Ascending aorta (tissue), 2 donors: Measurements from ENCODE around the gene MSLN. TPM values are rescaled to one million over a fixed set of nuclear protein-coding genes. Genes with fewer than 3 reads are reported as not detected.
A peak's percentile ranks its signal among the peaks of the same experiment; 100 is the strongest.

Experiments used
- DNase-seq, 2 donors: peaks; one replicate each; pipeline ENCODE4 v3.0.0-alpha.2; 2019; ENCODE audit warnings: low spot score in 2 of 2
- H3K27ac ChIP-seq, 2 donors: fragments of 200-600 bp; sonication (generic); one replicate each; pipeline ENCODE4 v1.5.1; 2016 to 2017; ENCODE audit warnings: mild to moderate bottlenecking in 1 of 2
- H3K27me3 ChIP-seq: fragments of 200-600 bp; sonication (generic); one replicate; pipeline ENCODE4 v1.5.1; 2017
- H3K36me3 ChIP-seq, 2 donors: fragments of 200-600 bp; sonication (generic); one replicate each; pipeline ENCODE4 v1.5.1; 2016
- H3K4me1 ChIP-seq, 2 donors: fragments of 200-600 bp; sonication (generic); one replicate each; pipeline ENCODE4 v1.5.1; 2016 to 2017; ENCODE audit warnings: mild to moderate bottlenecking in 1 of 2
- H3K4me3 ChIP-seq, 2 donors: fragments of 200-600 bp; sonication (generic); one replicate each; pipeline ENCODE4 v1.5.1; 2016 to 2017; ENCODE audit warnings: mild to moderate bottlenecking in 1 of 2
- H3K9me3 ChIP-seq, 2 donors: fragments of 200-600 bp; sonication (generic); one replicate each; pipeline ENCODE4 v1.5.1; 2016
- intact Hi-C: fragments of 100-400 bp; cut with DNase I; formaldehyde crosslinking; loops from one replicate; pipeline ENCODE4 v1.15.1; 2023
- total RNA-seq: library from RNA; depleted of rRNA; stranded (reverse); fragments of >200 nt; gene quantifications from one replicate; pipeline ENCODE4 v1.1.0, GENCODE V29; 2016
- TF ChIP-seq, protein P1 (sequence below), 3 experiments: fragments of 200-600 bp in 2 of 3; fragments of 450-650 bp in 1 of 3; sonication (generic) in 2 of 3; IDR thresholded peaks; one replicate each; pipeline ENCODE4 v1.5.1; 2016 to 2019; ENCODE audit warnings: antibody characterized with exemption in 3 of 3, mild to moderate bottlenecking in 1 of 3, moderate library complexity in 1 of 3

Gene MSLN
- total RNA-seq, 1 donor from 2014 or later: 1.7 TPM

DNA sequence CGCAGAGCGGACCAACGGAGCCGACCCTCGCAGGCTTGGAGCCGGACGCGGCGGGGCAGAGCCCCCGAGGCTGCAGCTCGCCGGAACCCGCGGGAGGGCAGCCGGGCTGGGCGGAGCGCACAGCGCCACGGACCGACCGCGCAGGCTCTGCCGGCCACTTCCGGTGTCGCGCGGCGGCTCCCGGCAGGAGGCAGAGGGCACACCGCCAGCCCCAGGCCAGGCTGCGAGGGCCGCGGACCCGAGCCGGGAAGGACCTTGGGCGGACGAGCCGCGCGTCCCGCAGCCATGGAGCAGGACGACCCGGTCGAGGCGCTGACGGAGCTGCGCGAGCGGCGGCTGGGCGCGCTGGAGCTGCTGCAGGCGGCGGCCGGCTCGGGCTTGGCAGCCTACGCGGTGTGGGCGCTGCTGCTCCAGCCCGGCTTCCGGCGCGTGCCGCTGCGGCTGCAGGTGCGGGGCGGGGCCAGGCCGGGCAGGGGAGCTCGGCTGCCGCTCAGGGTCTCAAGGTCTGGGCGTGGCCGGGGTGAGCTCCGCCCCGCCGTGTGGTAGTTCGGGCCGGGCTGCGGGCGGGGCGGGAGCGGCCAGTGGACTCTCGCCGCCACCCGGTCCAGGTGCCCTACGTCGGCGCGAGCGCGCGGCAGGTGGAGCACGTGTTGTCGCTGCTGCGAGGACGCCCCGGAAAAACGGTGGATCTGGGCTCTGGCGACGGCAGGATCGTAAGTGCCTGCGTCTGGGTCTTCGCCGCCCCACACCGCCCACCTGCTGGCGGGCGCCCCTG lies 39.4 kb upstream of the MSLN start, which contains the start of gene ANTKMT:
ANTKMT (plus strand) TSS at position 157 of the 775 bp plus-strand sequence; CDS start at position 286, 129 bp downstream.
- no peaks in the 10 kb centered on the region for H3K9me3 ChIP-seq
- intact Hi-C loops: no loop called here
- H3K36me3 ChIP-seq: no peaks in the 10 kb centered on the region
- H3K27me3 ChIP-seq: no peaks in the 10 kb centered on the region
- peak in 1 of 2 donors; percentile 82 for DNase-seq
- peak within 1 kb of the TSS; percentile 74 to 96 for H3K4me3 ChIP-seq
- H3K27ac ChIP-seq: peak within 1 kb of the TSS; percentile 74 to 80
- TF ChIP-seq, protein P1, sequence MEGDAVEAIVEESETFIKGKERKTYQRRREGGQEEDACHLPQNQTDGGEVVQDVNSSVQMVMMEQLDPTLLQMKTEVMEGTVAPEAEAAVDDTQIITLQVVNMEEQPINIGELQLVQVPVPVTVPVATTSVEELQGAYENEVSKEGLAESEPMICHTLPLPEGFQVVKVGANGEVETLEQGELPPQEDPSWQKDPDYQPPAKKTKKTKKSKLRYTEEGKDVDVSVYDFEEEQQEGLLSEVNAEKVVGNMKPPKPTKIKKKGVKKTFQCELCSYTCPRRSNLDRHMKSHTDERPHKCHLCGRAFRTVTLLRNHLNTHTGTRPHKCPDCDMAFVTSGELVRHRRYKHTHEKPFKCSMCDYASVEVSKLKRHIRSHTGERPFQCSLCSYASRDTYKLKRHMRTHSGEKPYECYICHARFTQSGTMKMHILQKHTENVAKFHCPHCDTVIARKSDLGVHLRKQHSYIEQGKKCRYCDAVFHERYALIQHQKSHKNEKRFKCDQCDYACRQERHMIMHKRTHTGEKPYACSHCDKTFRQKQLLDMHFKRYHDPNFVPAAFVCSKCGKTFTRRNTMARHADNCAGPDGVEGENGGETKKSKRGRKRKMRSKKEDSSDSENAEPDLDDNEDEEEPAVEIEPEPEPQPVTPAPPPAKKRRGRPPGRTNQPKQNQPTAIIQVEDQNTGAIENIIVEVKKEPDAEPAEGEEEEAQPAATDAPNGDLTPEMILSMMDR (IDR thresholded peaks at IDR 0.05): no peak
- H3K4me1 ChIP-seq: peaks cover 8 to 14% of the 10 kb centered on the region in 2 donors

DNA sequence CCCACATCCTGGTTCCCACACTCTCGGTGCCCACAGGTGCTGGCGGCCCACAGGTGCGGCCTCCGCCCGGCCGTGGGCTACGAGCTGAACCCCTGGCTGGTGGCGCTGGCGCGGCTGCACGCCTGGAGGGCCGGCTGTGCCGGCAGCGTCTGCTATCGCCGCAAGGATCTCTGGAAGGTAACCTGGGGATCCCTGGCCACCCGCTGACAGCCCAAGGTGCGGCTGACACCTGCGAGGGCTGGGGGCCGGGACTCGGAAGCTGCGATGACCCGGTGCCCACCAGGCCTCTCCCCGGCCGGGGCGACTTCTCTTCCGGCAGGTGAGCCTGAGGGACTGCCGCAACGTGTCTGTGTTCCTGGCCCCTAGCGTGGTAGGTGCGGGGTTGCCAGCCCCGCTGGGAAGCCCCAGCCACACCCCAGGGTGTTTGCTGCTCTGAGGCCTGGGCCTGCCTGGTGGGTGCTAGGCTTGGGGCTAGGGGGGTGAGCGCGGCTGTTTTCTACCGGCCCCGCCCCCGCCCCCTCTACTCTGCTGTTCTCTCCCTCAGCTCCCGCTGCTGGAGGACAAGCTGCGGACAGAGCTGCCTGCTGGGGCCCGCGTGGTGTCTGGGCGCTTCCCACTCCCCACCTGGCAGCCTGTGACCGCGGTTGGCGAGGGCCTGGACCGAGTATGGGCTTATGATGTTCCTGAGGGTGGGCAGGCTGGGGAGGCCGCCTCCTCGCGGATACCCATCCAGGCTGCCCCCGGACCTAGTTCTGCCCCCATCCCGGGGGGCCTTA lies 38.6 kb upstream of the MSLN start:
- Histone ChIP-seq H3K27me3 (no peaks in the 10 kb centered on the region), H3K27ac (peak overlapping the region in 1 of 2 donors; percentile 80), H3K4me1 (peaks cover 10 to 14% of the 10 kb centered on the region in 2 donors), H3K9me3 (no peaks in the 10 kb centered on the region), H3K36me3 (no peaks in the 10 kb centered on the region), H3K4me3 (peak overlapping the region; percentile 74 to 96)
- TF ChIP-seq, protein P1 (IDR thresholded peaks at IDR 0.05): no peak
- intact Hi-C loops: no loop called here
- DNase-seq: no peak

DNA sequence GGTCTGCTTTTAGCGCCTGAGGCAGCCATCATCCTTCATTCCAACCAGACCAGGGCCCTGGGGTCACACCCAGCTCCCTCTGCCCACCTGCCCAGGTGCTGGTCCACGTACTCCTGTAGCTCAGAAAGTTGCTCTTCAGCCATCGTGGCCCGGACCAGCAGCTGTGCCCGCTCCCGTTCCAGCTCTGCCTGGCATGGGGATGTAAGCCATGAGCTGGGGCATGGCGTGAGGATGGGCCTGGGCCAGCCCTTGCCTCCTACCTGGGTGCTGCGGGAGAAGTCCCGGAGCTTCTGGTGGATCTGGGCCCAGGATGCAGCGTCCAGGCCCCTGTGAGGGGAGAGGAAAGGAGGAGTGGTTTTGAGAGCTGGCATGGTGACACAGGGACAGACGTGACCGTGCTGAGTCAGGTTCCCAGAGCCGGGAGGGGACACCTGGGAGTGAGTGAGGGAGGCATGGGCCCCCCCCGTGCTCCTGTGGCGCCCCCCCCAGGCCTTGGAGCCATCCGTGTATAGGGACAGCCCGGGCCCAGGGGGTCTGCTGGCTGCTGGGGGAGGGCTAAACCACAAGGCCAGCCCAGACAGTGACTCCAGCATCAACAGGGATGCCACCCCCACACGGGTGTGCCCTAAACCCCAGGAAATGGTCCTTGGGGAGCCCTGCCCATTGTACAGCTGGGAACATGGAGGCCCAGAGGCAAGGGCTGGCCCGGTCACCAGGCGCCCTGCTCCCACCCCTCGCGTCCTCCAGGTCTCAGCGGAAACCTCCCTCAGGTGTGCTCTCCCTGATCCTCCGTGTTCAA lies 37.5 kb upstream of the MSLN start:
- TF ChIP-seq, protein P1 (IDR thresholded peaks at IDR 0.05): no peak
- Histone ChIP-seq H3K9me3 (no peaks in the 10 kb centered on the region), H3K4me3 (no peak overlapping the region), H3K27me3 (peaks cover 10% of the 10 kb centered on the region), H3K27ac (no peak overlapping the region), H3K4me1 (peaks cover 19 to 25% of the 10 kb centered on the region in 2 donors), H3K36me3 (no peaks in the 10 kb centered on the region)
- no peak for DNase-seq
- intact Hi-C loops: no loop called here

DNA sequence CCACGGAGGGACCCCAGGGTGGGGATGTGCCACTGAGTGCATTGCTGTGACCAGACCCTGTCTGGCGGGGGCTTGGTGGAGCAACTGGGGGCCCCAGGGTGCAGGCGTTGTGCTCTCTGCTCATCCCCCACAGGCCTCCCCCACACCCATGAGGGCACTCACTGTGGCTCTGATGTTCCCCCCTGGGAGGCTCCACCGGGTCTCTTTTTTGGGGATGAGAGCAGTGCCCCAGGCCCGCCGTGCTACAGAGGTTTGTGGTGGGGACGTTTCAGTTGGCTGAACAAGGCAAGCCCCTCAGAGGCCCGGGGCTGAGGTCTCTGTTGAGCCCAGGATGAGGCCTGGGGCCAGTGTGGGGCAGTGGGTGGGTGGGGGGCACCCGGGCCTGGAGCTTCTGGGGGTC lies 36.8 kb upstream of the MSLN start:
- no peak for DNase-seq
- TF ChIP-seq, protein P1 (IDR thresholded peaks at IDR 0.05): no peak
- Histone ChIP-seq H3K27ac (no peak overlapping the region), H3K4me3 (no peak overlapping the region), H3K4me1 (peaks cover 25 to 32% of the 10 kb centered on the region in 2 donors), H3K36me3 (no peaks in the 10 kb centered on the region), H3K27me3 (peaks cover 13% of the 10 kb centered on the region), H3K9me3 (no peaks in the 10 kb centered on the region)
- intact Hi-C loops: no loop called here
